Tibial artery (tissue), 4 donors: ENCODE measurements around the gene KCMF1.
A peak's percentile ranks its signal among the peaks of the same experiment; 100 is the strongest.

Experiments used
- DNase-seq, 2 donors: peaks; one replicate each; pipeline ENCODE4 v3.0.0-alpha.2; 2019
- H3K27ac ChIP-seq, 2 donors: fragments of 200-600 bp; sonication (generic) in 1 of 2; 1 replicate in 1 of 2; 2 replicates in 1 of 2; pipeline ENCODE4 v1.5.1; 2018 to 2019; ENCODE audit warnings: mild to moderate bottlenecking in 1 of 2
- H3K27me3 ChIP-seq, 2 donors: fragments of 200-600 bp; sonication (generic) in 1 of 2; one replicate each; pipeline versions ENCODE4 v1.5.1 to v1.6.0; 2016 to 2019
- H3K36me3 ChIP-seq, 3 donors: fragments of 200-600 bp; sonication (generic) in 2 of 3; one replicate each; pipeline ENCODE4 v1.5.1; 2016 to 2019; ENCODE audit warnings: mild to moderate bottlenecking in 2 of 3
- H3K4me1 ChIP-seq, 4 donors: fragments of 200-600 bp; sonication (generic) in 2 of 4; 1 replicate in 3 of 4; 2 replicates in 1 of 4; pipeline ENCODE4 v1.5.1; 2016 to 2019
- H3K4me3 ChIP-seq, 2 donors: fragments of 200-600 bp; sonication (generic) in 1 of 2; 1 replicate in 1 of 2; 2 replicates in 1 of 2; pipeline ENCODE4 v1.5.1; 2018 to 2019; ENCODE audit warnings: mild to moderate bottlenecking in 2 of 2
- H3K9me3 ChIP-seq, 3 donors: fragments of 200-600 bp; sonication (generic) in 1 of 3; one replicate each; pipeline ENCODE4 v1.5.1; 2016 to 2019
- CTCF ChIP-seq, 2 experiments: fragments of 200-600 bp in 1 of 2; fragments of 450-650 bp in 1 of 2; IDR thresholded peaks; one replicate each; pipeline ENCODE4 v1.5.1; 2017 to 2019; ENCODE audit warnings: antibody characterized with exemption in 2 of 2, mild to moderate bottlenecking in 1 of 2, moderate library complexity in 1 of 2
- intact Hi-C: fragments of 100-400 bp; cut with DNase I; formaldehyde crosslinking; loops from one replicate; pipeline ENCODE4 v1.15.0; 2023; ENCODE audit warnings: low total_unique reads

Gene KCMF1

GRCh38 chr2:84969511-84970209 lies 1.3 kb upstream of the KCMF1 start:
- intact Hi-C loops: loop anchor here (10.0 kb wide), 1 partner anchor 165 kb away; the partner anchor contains the start of gene TCF7L1
- H3K27me3 ChIP-seq: no peaks in the 10 kb centered on the region
- H3K27ac ChIP-seq: peak overlapping the region; percentile 95 to 96
- no peaks in the 10 kb centered on the region for H3K9me3 ChIP-seq
- peaks cover 0 to 38% (median 24%) of the 10 kb centered on the region in 4 donors for H3K4me1 ChIP-seq
- DNase-seq: no peak
- H3K4me3 ChIP-seq: peak overlapping the region; percentile 75 to 85
- peaks cover 5 to 9% (median 8%) of the 10 kb centered on the region in 3 donors for H3K36me3 ChIP-seq
- TF ChIP-seq CTCF (IDR thresholded peaks at IDR 0.05): no peak

GRCh38 chr2:84970210-84970867 lies 622 bp upstream of the KCMF1 start:
- Histone ChIP-seq H3K27ac (peak overlapping the region; percentile 95 to 96), H3K27me3 (no peaks in the 10 kb centered on the region), H3K36me3 (peaks cover 0 to 9% (median 8%) of the 10 kb centered on the region in 3 donors), H3K4me3 (peak overlapping the region; percentile 75 to 85), H3K9me3 (no peaks in the 10 kb centered on the region), H3K4me1 (peaks cover 0 to 45% (median 27%) of the 10 kb centered on the region in 4 donors)
- intact Hi-C loops: loop anchor here (10.0 kb wide), 1 partner anchor 164 kb away; the partner anchor contains the start of gene TCF7L1
- DNase-seq: peak; percentile 58 to 77
- no peak for TF ChIP-seq CTCF (IDR thresholded peaks at IDR 0.05)

- Histone ChIP-seq H3K27me3 (no peaks in the 10 kb centered on the region), H3K36me3 (no peaks in the 10 kb centered on the region), H3K4me1 (peaks cover 0 to 58% (median 37%) of the 10 kb centered on the region in 4 donors), H3K9me3 (no peaks in the 10 kb centered on the region), H3K4me3 (peak overlapping the region; percentile 75 to 85), H3K27ac (peak overlapping the region; percentile 95 to 96)
- peak; percentile 43 to 78 for DNase-seq
- no peak for TF ChIP-seq CTCF (IDR thresholded peaks at IDR 0.05)
- intact Hi-C loops: loop anchor here (10.0 kb wide), 1 partner anchor 163 kb away; the partner anchor contains the start of gene TCF7L1
Observed at GRCh38 chr2:84971510-84972206, 697 bp downstream of the KCMF1 start.

GRCh38 chr2:84972207-84972783 lies 1.3 kb downstream of the KCMF1 start:
- TF ChIP-seq CTCF (IDR thresholded peaks at IDR 0.05): no peak
- intact Hi-C loops: loop anchor here (10.0 kb wide), 1 partner anchor 163 kb away; the partner anchor contains the start of gene TCF7L1

GRCh38 chr2:84972932-84973331 lies 2.0 kb downstream of the KCMF1 start:
- no peaks in the 10 kb centered on the region for H3K27me3 ChIP-seq
- H3K4me1 ChIP-seq: peaks cover 0 to 69% (median 37%) of the 10 kb centered on the region in 4 donors
- TF ChIP-seq CTCF (IDR thresholded peaks at IDR 0.05): no peak
- intact Hi-C loops: loop anchor here (10.0 kb wide), 1 partner anchor 162 kb away; the partner anchor contains the start of gene TCF7L1
- H3K4me3 ChIP-seq: peak overlapping the region; percentile 75 to 85
- peak overlapping the region; percentile 95 to 96 for H3K27ac ChIP-seq
- no peaks in the 10 kb centered on the region for H3K36me3 ChIP-seq
- DNase-seq: no peak
- no peaks in the 10 kb centered on the region for H3K9me3 ChIP-seq

More at GRCh38 chr2:84972207-84972783, 1.3 kb downstream of the KCMF1 start:
- Histone ChIP-seq H3K36me3 (no peaks in the 10 kb centered on the region), H3K9me3 (no peaks in the 10 kb centered on the region), H3K4me3 (peak overlapping the region; percentile 75 to 85), H3K27ac (peak overlapping the region; percentile 95 to 96), H3K4me1 (peaks cover 0 to 62% (median 37%) of the 10 kb centered on the region in 4 donors), H3K27me3 (no peaks in the 10 kb centered on the region)
- DNase-seq: no peak
